Panc1 (cell line): Measurements from ENCODE around the gene GALNT9.

Source experiments
- CTCF ChIP-seq: fragments of 450-650 bp; IDR thresholded peaks from 2 replicates; pipeline ENCODE4 v1.5.1; 2017; ENCODE audit warnings: mild to moderate bottlenecking
- POLR2AphosphoS5 ChIP-seq: IDR thresholded peaks from 2 replicates; pipeline ENCODE4 v1.6.1; 2012; ENCODE audit warnings: mild to moderate bottlenecking, low read depth, low read length, moderate library complexity

- no peak for TF ChIP-seq CTCF
- no peak for TF ChIP-seq POLR2AphosphoS5
Observed at GRCh38 chr12:132197581-132198354, 131.6 kb downstream of the GALNT9 start.
